ENCODE results near the gene OTULIN. TPM values are rescaled to one million over a fixed set of nuclear protein-coding genes. Genes with fewer than 3 reads are reported as not detected.
A peak's percentile ranks its signal among the peaks of the same experiment; 100 is the strongest.

The OTULIN gene
- total and polyA plus RNA-seq, 2 of the 13 experiments (the other 11 are each of a cell fraction or from before 2014, with no cell fraction given): 7.0 to 34.8 TPM

GRCh38 chr5:14664270-14665100, at the start of gene OTULIN (continued):
- TF ChIP-seq ZNF558 (CRISPR knock-in tag; IDR thresholded peaks at IDR 0.05; ENCODE audit: borderline replicate concordance) (no peak), ZNF720 (CRISPR knock-in tag; IDR thresholded peaks at IDR 0.05) (no peak), ZNF276 (CRISPR knock-in tag; IDR thresholded peaks at IDR 0.05; ENCODE audit: low read depth) (no peak), ZNF616 (CRISPR knock-in tag; IDR thresholded peaks at IDR 0.05; ENCODE audit: low read depth) (peak; percentile 92; the same call in 1 of the 2 replicates), NR3C1 (CRISPR knock-in tag; IDR thresholded peaks at IDR 0.05) (no peak), FOXK1 (CRISPR knock-in tag; IDR thresholded peaks at IDR 0.05; ENCODE audit: borderline replicate concordance, low read depth) (peak; percentile 36; the same call in 1 of the 2 replicates), ZNF18 (CRISPR knock-in tag; IDR thresholded peaks at IDR 0.05; ENCODE audit: insufficient replicate concordance) (no peak), NFYB (CRISPR knock-in tag; IDR thresholded peaks at IDR 0.05) (no peak), ERF (CRISPR knock-in tag; IDR thresholded peaks at IDR 0.05) (peak; percentile 72), USF2 (IDR thresholded peaks at IDR 0.05; ENCODE audit: low read depth, low read length) (no peak), USF2 (CRISPR knock-in tag; IDR thresholded peaks at IDR 0.05; ENCODE audit: borderline replicate concordance) (no peak), NFIC (IDR thresholded peaks at IDR 0.05; ENCODE audit: low read length) (no peak), RELA (CRISPR knock-in tag; IDR thresholded peaks at IDR 0.05) (no peak), ZNF614 (CRISPR knock-in tag; IDR thresholded peaks at IDR 0.05; ENCODE audit: borderline replicate concordance) (peak; percentile 73; the same call in 1 of the 2 replicates), SKIL (CRISPR knock-in tag; IDR thresholded peaks at IDR 0.05; ENCODE audit: borderline replicate concordance) (no peak), PRDM10 (CRISPR knock-in tag; IDR thresholded peaks at IDR 0.05; ENCODE audit: low read depth) (peak; percentile 85), SKI (IDR thresholded peaks at IDR 0.05; ENCODE audit: partially characterized antibody) (peak; percentile 67)

Measured in HepG2 (cell line).